GM19035 (cell line): ENCODE measurements around the gene RTF1.
"Not testable (repeated sequence)": the region's sequence is repeated elsewhere in the genome, so short reads cannot be mapped to it uniquely, and the experiment has no call there.

Source experiments
- ATAC-seq: cut with Tn5 transposase; IDR thresholded peaks from one replicate; pipeline ENCODE4 v1.9.1; 2021; ENCODE audit not compliant: unreplicated experiment

The RTF1 gene

DNA sequence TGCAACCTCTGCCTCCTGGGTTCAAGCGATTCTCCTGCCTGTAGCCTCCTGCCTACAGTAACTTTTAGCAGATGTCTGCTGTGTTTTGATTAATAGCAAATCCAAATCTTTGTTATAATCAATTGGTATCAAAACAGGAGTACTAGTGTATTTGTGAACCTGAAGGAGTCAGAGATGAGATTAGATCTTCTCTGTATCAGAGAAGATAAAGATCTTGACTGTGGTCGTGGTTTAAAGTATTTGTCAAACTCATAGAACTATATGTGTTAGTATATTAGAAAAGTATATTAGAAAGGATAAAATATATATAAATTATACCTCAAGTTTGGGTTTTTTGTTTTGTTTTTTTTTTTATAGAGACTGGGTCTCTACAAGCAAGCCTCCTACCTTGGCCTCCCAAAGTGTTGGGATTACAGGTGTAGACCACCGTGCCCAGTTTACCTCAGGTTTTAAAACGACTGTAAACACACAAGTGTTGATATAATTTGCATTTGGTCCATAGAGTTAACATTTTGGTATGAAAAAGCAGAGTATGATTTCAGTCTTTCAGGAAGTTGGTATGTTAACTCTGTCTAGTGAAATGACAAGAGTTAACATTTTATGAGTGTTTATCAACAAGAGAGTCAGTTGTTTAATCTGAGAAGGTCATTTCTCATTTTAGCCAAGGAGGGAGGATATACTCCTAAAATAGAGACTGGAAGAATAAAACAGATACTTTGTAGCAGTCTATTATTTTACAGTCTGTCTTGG, 18.3 kb downstream of the RTF1 start:
- ATAC-seq, result no peak

DNA sequence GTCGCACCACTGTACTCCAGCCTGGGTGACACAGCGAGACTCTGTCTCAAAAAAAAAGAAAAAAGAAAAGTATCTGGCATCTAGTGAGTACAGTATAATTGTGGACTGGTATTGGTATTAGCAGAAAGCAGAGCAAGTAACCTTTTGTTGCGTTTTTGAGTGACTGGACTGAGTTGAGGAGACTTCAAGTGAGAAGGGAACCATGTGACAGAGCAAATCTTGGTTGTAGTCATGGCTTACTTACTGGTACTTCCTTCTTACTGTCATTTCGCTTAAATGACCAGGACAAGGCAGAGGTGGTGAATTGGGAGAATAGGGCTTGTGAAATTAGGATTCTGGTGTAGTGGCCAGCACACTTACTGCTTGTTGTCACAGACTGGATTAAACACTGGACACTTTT, 20.6 kb downstream of the RTF1 start:
- ATAC-seq, result no peak

DNA sequence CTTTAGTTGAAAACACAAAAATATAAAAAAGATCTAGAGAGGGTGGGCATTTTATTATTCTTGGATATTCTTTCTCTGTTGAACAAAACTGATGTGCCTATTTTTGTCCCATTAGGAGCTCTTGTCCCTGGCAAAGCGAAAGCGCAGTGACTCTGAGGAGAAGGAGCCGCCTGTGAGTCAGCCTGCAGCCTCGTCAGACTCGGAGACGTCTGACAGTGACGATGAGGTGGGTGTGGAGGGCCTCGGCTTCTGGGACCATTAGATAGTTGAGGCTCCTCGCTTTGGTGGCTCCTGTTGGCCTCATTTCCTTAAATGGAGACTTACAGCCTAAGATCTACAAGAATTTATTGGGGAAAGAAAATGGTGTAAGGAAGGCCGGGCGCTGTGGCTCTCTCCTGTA, 21.3 kb downstream of the RTF1 start:
- no peak for ATAC-seq

DNA sequence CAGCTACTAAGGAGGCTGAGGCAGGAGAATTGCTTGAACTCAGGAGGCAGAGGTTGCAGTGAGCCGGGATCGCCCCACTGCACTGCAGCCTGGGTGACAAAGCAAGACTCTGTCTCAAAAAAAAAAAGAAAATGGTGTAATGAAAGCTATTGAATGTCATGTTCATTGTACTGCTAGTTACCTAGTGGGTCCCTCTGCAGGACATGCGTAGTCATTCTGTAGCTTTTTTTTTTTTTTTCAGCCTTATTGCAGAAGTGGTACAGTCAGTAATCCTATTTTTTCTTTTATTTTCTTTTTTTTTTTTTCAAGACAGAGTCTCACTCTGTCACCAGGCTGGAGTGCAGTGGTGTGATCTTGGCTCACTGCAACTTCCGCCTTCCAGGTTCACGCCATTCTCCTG, 21.9 kb downstream of the RTF1 start:
- ATAC-seq, result not testable (repeated sequence)

DNA sequence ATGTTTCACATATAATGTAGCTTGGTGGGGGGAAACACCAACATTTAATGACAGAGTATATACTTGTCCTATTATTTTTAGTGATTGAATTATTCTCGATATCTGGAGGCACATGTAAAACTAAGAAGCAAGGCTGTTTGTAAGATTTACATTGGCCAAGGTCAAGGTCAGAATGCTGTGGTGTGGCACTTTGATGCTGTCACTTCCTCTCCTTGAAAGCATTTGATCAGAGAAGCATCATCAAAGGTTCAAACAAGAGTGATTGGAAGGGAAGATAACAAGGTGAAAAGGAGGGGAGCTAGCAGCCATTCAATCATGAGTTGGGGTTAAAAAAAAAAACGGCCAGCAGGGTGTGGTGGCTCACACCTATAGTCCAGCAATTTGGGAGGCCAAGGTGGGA, 26.4 kb downstream of the RTF1 start:
- ATAC-seq, result no peak

DNA sequence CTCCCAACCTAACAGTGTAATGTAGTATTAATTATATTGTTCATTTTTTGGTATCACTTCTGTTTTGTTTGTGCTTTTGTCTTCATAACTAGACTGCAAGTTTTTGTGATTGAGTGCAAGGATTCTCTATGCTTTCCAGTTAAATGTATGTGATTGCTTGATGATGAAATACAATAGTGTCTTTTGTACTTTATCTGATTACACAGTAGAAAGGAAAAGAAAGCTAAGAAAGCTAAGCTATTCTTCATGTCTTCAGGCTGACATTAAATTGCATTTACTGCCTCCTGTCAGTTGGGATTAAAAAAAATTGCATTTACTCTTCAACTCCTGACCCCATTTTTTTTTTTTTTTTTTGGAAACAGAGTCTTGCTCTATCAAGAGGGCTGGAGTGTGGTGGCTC, 28.5 kb downstream of the RTF1 start:
- no peak for ATAC-seq

DNA sequence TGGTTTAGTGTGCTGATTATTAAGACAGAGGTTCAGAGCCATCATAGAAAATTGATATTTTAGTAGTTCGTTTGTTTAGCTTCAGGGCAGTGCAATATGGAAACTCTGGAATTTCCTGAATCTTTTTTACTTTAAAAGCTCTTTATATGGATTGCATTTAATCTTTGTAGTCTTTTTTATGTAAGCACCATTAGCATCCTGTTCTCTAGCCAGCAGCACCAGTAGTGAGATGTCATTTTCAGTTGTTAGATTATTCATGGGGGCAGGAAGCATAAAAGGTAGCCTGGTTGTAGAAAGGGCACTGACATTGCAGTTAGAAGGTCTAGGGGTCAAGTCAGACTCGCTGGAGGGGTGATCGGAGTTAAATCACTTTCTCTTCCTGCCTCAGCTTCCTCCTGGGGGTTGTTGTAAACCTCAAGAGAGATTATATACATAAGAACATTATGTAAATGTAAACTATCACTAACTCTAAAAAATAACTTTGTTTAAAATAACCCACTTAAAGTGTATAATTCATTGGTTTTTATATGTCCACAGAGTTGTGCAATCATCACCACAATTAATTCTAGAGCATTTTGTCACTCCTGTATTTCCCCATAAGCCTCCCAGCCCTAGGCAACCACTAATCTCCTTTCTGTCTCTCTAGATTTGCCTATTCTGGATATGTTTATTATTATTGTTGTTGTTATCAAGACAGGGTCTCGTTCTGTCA, 45.3 kb downstream of the RTF1 start:
- ATAC-seq, result no peak

DNA sequence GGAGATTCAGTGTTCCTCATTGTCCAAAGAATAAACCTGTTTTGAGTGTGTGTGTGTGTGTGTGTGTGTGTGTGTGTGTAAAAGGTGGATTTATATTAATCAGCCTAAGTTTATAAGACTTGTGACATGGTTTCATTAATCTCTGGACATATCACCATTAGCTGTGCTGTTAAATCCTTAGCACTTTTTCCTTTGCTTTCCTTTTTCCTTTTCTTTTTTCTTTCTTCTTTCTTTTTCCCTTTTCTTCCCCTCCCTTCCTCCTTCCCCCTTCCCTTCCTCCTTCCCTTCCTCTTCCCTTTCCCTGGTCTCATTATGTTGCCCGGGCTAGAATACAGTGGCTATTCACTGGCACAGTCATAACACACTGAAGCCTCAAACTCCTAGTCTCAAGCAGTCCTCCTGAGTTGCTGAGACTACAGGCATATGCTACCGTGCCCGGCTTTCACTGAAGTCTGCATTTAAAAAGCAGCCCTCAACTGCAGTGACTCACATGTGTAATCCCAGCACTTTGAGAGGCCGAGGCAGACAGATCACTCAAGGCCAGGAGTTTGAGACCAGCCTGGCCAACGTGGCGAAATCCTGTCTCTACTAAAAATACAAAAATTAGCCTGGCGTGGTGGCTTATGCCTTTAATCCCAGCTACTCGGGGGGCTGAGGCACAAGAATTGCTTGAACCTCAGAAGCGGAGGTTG, 48.1 kb downstream of the RTF1 start:
- no peak for ATAC-seq

DNA sequence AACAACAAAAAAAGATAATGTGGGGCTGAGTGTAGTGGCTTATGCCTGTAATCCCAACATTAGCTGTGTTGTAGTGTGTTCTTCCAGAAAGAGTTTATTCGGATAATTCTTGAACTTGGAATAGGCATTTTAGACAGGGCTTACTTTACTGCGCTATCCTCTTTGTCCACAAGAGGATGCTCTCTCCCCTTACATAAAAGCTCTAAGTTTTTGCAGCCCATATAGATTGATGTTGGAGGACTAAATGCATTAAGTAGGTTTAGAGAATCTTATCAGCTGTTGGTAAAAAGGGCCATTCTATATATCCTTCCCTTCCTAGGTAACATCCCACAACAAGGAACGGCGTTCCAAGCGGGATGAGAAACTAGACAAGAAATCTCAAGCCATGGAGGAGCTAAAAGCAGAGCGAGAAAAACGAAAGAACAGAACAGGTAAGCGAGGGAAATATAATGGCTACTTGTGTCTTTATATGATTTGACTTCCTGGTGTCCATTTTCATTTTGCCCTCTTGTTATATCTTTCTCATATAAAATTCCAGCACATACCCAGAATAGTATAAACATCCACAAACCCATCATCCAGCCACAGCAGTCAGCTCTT, 49.0 kb downstream of the RTF1 start:
- no peak for ATAC-seq

DNA sequence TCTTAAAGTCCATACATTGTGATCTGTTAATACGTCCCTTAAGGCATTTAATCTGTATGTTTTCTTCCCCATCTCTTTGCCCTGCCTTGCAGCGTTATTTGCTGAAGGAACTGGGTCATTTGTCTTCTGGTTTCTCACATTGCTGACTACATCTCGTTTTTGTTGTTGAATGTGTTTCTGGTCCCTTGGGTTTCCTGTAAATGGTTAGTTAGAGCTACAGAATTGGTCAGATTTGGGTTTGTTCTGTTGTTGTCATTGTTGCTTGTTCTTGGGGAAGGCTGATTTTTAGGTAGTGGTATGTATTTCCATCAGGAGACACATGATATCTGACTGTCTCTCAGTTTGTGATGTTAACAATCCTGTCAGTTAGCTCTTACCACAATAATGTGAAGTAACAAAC, 49.8 kb downstream of the RTF1 start:
- ATAC-seq, result no peak

DNA sequence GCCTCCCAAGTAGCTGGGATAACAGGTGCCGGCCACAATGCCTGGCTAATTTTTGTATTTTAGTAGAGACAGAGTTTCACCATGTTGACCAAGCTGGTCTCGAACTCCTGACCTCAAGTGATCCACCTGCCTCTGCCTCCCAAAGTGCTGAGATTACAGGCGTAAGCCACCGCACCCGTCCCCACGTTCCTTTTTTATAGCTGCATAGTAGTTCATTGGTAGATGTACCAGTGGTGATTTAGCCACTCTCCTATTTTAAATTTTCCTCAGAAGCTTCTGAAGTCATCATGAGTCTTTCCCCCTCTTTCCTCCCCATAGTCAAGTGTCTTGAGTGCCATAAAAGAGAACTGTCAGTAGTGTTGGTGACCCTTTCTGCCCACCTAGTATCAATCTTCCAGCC, 52.7 kb downstream of the RTF1 start:
- ATAC-seq, result not testable (repeated sequence)

DNA sequence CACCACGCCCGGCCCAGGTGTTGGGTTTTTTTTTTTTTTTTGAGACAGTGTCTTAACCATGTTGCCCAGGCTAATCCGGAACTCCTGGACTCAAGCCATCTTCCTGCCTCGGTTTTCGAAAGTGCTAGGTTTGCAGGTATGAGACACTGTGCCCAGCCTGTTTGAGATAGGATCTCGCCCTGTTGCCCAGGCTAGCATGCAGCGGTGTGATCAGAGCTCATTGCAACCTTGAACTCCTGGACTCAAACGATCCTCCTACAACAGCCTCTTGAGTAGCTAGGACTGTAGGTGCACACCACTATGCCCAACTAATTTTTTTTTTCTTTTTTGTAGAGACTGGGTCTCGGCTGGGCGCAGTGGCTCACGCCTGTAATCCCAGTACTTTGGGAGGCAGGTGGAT, 56.5 kb downstream of the RTF1 start:
- ATAC-seq, result no peak

DNA sequence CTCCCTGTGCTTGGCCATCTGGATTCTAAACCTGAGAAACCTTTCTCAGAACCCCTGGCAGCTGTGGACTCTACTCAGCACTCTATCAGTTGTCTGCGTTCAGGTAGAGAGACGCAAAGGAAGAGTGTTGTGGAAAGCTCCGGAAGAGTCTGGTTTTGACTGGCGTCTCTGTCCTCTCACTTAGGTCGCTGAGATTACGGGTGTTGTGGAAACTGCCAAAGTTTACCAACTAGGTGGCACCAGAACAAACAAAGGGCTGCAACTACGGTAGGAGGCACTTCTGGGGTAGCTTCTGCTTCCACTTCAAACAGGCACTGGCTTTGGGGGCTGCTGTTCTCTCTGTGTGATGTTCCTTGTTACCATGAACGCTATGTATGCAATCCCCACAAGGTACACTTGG, 57.5 kb downstream of the RTF1 start:
- ATAC-seq, result no peak

DNA sequence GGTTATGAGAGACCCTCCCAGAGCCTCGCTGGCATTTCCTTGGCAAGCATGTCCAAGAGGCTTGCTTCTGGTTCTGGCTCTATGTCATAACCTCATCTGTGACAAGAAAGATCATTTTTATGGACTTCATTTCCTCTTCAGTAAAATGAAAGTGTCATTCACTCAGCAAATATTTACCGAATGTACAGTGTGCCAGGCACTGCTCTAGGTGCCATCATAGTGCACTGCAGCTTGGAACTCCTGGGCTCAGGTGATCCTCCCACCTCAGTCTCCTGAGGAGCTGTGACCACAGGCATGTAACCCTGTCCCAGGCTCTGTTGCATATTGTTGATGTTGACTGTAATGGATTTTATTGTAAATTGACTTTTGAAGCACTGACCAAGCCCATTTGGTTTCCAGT, 58.0 kb downstream of the RTF1 start:
- no peak for ATAC-seq

DNA sequence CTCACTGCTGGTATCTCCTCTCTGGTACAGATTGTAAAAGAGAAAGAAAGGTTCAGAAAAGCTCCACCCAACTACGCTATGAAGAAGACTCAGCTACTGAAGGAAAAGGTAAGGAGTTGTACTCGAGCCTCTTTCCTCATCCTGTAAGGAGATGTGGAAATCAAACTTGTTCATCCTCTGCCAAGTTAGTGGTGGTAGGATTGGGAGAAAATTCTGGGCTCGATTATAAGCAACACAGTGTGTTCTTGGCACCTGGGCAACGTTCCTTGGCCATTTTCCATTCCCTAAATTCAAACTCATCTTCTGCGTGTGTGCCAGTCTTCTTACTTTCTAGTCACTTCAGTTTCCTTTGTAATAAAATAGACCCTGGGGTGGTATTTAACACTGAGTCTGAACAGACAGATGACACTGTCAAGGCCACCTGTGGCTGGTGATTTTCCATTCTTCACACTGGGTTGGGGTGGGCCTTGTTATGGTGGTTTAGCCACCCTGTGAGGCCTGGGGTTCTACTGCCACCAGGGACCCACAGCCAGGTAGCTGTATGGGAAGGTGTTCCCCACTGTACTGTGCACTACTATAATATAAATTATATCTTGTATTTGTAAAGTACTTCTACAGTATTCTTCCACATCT, 59.6 kb downstream of the RTF1 start:
- ATAC-seq, result no peak

DNA sequence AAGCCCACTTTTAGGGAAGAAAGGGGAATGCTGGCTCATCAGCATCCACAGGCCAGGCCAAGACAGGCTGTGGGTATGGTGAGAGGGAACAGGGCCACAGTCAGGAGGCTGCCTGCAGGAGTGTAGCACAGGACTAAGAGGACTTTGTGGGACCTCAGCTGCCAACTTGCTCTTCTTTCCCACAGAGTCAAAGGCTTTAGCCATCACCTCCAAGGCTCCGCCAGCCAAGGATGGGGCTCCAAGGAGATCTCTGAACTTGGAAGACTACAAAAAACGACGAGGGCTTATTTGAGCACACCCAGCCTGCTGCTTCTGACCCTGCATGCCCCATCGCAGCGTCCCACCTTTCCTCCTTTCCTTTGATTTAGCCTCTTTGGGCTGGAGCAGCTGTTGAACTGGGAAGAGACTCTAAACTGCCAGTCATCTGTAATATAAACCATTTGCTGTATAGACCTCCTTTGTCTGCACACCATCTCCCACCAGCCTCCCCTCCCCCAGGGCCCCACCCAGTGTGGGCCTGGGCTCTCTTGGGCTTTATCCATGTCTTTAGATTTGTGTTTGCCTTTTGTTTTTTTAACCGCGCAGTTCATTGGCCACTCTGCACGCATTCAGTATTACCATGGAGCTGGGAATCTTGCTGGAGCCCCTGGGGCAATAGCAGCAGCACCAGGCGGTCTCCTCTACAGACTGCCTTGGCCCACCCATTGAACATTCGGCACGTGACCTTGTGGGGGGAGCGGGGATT, 63.7 kb downstream of the RTF1 start:
- ATAC-seq, result no peak

DNA sequence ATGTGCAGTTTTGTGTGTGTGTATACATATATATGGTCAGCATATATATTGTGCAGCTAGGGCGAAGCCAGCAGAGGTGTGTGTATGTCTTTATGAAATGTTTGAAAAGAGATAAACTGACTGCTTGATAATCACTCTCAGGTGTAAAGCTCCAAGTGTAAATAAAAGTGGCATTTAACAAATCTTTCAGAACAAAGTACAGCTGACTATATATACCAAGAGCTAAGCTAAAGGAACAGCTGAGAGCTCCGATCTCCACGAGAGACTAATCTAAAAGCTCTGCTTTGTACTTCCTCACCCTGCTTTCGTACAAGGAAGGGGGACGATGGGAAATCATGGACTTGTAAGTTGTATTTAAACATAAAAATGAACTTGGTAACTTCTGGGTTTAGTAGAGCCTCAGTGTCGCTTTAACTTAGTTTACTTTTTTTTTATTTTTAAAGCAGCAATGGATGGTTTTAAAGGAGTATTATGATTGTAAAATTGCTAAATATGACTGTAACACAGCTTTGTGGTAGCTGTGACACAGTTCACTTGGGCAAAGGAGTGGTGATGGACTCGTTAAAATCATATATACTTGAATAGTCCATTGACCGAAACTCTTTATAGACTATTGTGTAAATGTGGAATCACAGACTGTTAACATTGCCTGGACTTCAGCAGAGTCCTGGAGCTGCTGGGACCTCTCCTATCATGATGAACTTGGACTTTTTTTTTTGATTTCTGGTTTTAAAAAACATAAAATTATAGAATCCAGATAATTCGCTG, 65.4 kb downstream of the RTF1 start:
- no peak for ATAC-seq

DNA sequence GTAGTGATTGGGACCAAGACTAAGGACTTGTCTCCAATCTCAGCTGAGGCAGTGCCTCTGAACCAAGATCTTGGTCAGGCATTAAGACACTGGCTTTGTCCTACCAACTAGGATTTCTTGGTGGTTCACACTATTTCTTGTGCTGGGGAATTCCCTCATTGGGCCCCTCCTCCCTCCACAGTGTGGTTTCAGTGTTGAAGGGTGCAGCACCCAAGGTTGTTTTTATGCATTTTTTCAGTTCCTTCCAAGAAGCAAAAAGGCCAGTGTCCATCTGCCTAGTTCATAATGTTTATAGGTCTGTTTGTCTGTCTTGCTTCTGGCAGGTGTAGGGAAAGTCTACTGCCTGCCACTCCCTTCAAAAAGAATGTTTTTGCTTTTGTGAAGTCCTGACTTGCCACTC, 66.2 kb downstream of the RTF1 start:
- ATAC-seq, result peak; percentile 81

DNA sequence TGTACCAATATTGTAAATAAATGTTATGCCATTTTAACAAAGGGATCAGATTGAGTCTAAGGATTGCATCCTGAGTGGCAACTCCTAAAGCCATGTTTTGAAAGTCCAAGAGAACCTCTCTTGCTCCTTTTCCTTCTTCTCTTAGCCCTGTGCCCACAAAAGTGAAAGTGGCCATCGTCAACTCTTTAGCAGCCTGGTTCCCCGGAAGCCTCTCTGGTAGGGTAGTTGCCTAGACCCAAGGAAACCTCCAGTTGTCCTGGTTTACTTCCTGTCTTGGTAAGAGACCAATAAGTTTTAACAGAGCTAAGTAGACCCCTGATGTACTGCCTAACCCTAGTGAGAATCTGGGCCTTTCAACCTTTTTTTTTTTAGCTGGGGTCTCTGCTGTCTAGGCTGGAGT, 66.6 kb downstream of the RTF1 start:
- ATAC-seq, result no peak
